Lower leg skin (tissue), 3 donors: Measurements from ENCODE around the gene NMS.

Experiments used
- POLR2A ChIP-seq, 2 donors: fragments of 450-650 bp; IDR thresholded peaks; one replicate each; pipeline ENCODE4 v1.6.1; 2016 to 2017; ENCODE audit warnings: antibody characterized with exemption in 2 of 2, mild to moderate bottlenecking in 1 of 2, moderate library complexity in 1 of 2
- TF ChIP-seq, protein P1 (sequence below), 3 donors: fragments of 450-650 bp; IDR thresholded peaks; one replicate each; pipeline ENCODE4 v1.5.1; 2016; ENCODE audit warnings: antibody characterized with exemption in 3 of 3, mild to moderate bottlenecking in 3 of 3, moderate library complexity in 2 of 3

DNA sequence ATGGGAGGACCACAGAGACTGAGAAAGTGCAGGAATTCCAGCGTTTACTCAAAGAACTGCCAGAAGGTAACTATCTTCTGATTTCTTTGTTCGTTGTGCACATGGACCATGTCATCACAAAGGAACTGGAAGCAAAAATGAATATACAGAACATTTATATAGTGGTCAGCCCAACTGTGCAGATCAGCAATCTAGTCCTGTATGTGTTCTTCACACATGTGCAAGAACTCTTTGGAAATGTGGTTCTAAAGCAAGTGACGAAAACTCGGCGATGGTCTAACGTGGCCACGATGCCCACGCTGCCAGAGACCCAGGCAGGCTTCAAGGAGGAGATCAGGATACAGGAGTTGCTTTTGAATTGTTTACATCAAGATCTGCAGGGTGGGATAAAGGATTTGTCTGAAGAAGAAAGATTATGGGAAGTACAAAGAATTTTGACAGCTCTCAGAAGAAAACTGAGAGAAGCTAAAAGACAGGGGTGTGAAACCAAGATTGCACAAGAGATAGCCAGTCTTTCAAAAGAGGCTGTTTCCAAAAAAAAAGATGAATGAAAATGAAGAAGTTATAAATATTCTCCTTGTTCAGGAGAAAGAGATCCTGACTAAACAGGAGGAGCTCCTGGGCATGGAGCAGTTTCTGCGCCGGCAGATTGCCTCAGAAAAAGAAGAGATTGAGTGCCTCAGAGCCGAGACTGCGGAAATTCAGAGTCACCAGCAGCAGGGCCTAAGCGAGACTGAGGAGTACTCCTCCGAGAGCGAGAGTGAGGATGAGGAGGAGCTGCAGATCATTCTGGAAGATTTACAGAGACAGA, 44.5 kb upstream of the NMS start:
- TF ChIP-seq, protein P1, sequence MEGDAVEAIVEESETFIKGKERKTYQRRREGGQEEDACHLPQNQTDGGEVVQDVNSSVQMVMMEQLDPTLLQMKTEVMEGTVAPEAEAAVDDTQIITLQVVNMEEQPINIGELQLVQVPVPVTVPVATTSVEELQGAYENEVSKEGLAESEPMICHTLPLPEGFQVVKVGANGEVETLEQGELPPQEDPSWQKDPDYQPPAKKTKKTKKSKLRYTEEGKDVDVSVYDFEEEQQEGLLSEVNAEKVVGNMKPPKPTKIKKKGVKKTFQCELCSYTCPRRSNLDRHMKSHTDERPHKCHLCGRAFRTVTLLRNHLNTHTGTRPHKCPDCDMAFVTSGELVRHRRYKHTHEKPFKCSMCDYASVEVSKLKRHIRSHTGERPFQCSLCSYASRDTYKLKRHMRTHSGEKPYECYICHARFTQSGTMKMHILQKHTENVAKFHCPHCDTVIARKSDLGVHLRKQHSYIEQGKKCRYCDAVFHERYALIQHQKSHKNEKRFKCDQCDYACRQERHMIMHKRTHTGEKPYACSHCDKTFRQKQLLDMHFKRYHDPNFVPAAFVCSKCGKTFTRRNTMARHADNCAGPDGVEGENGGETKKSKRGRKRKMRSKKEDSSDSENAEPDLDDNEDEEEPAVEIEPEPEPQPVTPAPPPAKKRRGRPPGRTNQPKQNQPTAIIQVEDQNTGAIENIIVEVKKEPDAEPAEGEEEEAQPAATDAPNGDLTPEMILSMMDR (IDR thresholded peaks at IDR 0.05), result no peak
- no peak for TF ChIP-seq POLR2A (IDR thresholded peaks at IDR 0.05)
